K562 (cell line): ENCODE measurements around the gene NRTN. TPM values are rescaled to one million over a fixed set of nuclear protein-coding genes. Genes with fewer than 3 reads are reported as not detected.

Experiments
- CHD1 ChIP-seq: fragments of 200-600 bp; sonication (generic); IDR thresholded peaks from one replicate; pipeline ENCODE4 v1.6.1; 2012; ENCODE audit warnings: mild to moderate bottlenecking, moderate library complexity, low read length, inconsistent platforms
- HMGN3 ChIP-seq: IDR thresholded peaks from 2 replicates; pipeline ENCODE4 v1.6.1; 2011; ENCODE audit warnings: borderline replicate concordance, low read depth, mild to moderate bottlenecking, mixed read lengths, low read length; ENCODE audit not compliant: insufficient read length; ENCODE audit errors: extremely low read depth
- KDM1A ChIP-seq, 2 experiments: fragments of 450-650 bp; IDR thresholded peaks; 2 replicates each; pipeline ENCODE4 v1.6.1; 2016; ENCODE audit warnings: mild to moderate bottlenecking in 2 of 2
- KLF16 ChIP-seq: IDR thresholded peaks from 2 replicates; pipeline ENCODE4 v1.6.1; 2016; ENCODE audit warnings: antibody characterized with exemption
- MECOM ChIP-seq: fragments of 250-450 bp; sonication (Bioruptor Pico); IDR thresholded peaks from 2 replicates; pipeline ENCODE4 v1.8.0; 2022; ENCODE audit warnings: inconsistent platforms
- NBN ChIP-seq: fragments of 450-650 bp; IDR thresholded peaks from 2 replicates; pipeline ENCODE4 v1.6.1; 2016; ENCODE audit warnings: low read depth, mild to moderate bottlenecking
- PBX2 ChIP-seq, 2 experiments: IDR thresholded peaks in 1 of 2; conservative IDR thresholded peaks in 1 of 2; 2 replicates each; pipeline ENCODE4 v1.6.1; 2016; ENCODE audit warnings: low read depth in 2 of 2, mild to moderate bottlenecking in 1 of 2, missing compliant biosample characterization in 1 of 2, missing genetic modification characterization in 1 of 2, moderate library complexity in 1 of 2
- PPARD ChIP-seq: fragments of 250-450 bp; sonication (Bioruptor Pico); IDR thresholded peaks from 2 replicates; pipeline ENCODE4 v1.8.0; 2022; ENCODE audit warnings: inconsistent platforms, mild to moderate bottlenecking, moderate library complexity
- RNF2 ChIP-seq: sonication (generic); IDR thresholded peaks from 2 replicates; pipeline ENCODE4 v1.6.1; 2016
- SLC30A9 ChIP-seq: fragments of 250-450 bp; sonication (Bioruptor Pico); IDR thresholded peaks from 2 replicates; pipeline ENCODE4 v1.8.0; 2022; ENCODE audit warnings: mild to moderate bottlenecking, moderate library complexity
- SMAD3 ChIP-seq: fragments of 450-650 bp; formaldehyde crosslinking; conservative IDR thresholded peaks from 2 replicates; pipeline ENCODE4 v1.4.0; 2020; ENCODE audit warnings: mild to moderate bottlenecking
- SNAPC5 ChIP-seq: fragments of 250-450 bp; sonication (Bioruptor Pico); IDR thresholded peaks from 2 replicates; pipeline ENCODE4 v1.8.0; 2021; ENCODE audit warnings: moderate library complexity, mild to moderate bottlenecking, inconsistent platforms
- UBTF ChIP-seq, 2 experiments: IDR thresholded peaks; 2 replicates each; pipeline ENCODE4 v1.6.1; 2012; ENCODE audit warnings: improper control_type of control experiment in 2 of 2, low read depth in 2 of 2, low read length in 2 of 2, borderline replicate concordance in 1 of 2
- ZBTB26 ChIP-seq: fragments of 450-650 bp; formaldehyde crosslinking; IDR thresholded peaks from 2 replicates; pipeline ENCODE4 v1.4.0; 2022; ENCODE audit warnings: missing genetic modification characterization
- ZBTB33 ChIP-seq: sonication (generic); formaldehyde crosslinking; IDR thresholded peaks from 2 replicates; pipeline ENCODE4 v1.8.1; 2023; ENCODE audit warnings: mild to moderate bottlenecking, missing genetic modification reagents
- ZFP91 ChIP-seq: sonication (generic); formaldehyde crosslinking; IDR thresholded peaks from 2 replicates; pipeline ENCODE4 v1.8.0; 2022; ENCODE audit warnings: mild to moderate bottlenecking, missing genetic modification reagents
- ZKSCAN8 ChIP-seq: fragments of 200-800 bp; sonication (Bioruptor generic); IDR thresholded peaks from 2 replicates; pipeline ENCODE4 v1.6.1; 2016; ENCODE audit warnings: missing genetic modification characterization, missing compliant biosample characterization
- polyA plus RNA-seq, 8 experiments: library from polyadenylated mRNA; depleted of rRNA in 4 of 8; stranded (reverse) in 5 of 8; unstranded in 3 of 8; fragments of >200 nt; fragmentation: Nextera tagmentation in 2 of 8; fragmentation: Illumina TruSeq in 1 of 8; extraction: Ambion mirVana in 2 of 8; extraction: Trizol in 1 of 8; gene quantifications; 2 replicates each; pipeline versions ENCODE4 v1.2.1 to v1.2.3, GENCODE V29; 2011 to 2014; ENCODE audit warnings: inconsistent platforms in 1 of 8, missing spikeins in 1 of 8
- total RNA-seq, 7 experiments: library from RNA; depleted of rRNA in 6 of 7; stranded (reverse); fragments of >200 nt in 6 of 7; fragmentation: Illumina TruSeq in 2 of 7; extraction: Trizol in 2 of 7; gene quantifications; 2 replicates each; pipeline versions ENCODE4 v1.2.1 to v1.2.3, GENCODE V29; 2011 to 2021; ENCODE audit warnings: low replicate concordance in 1 of 7

The NRTN gene
- total and polyA plus RNA-seq, 9 of the 15 experiments (the other 6 are each of a cell fraction or from before 2014, with no cell fraction given), result 0.62 to 8.1 (median 1.6) TPM; not detected in 2

GRCh38 chr19:5820785-5821184 lies 15.9 kb downstream of the NRTN start (continued):
- TF ChIP-seq ZKSCAN8 (CRISPR knock-in tag), result 0 out of 2 replicates have a peak, but pooled peaks have one; percentile 46
- TF ChIP-seq SLC30A9, result no peak
- TF ChIP-seq MECOM (CRISPR knock-in tag), result no peak
- no peak for TF ChIP-seq SNAPC5 (CRISPR knock-in tag)
- TF ChIP-seq RNF2, result no peak
- TF ChIP-seq PBX2 (CRISPR knock-in tag; IDR thresholded peaks at IDR 0.05; ENCODE audit: low read depth), result no peak
- TF ChIP-seq PBX2 (tag; conservative IDR thresholded peaks at IDR 0.05; ENCODE audit: low read depth), result no peak
- TF ChIP-seq KLF16, result no peak
- TF ChIP-seq ZBTB33 (CRISPR knock-in tag), result no peak
- no peak for TF ChIP-seq ZFP91
- TF ChIP-seq PPARD, result no peak
- no peak for TF ChIP-seq HMGN3
- peak; percentile 50 to 82; a peak in 3 of 4 replicates for TF ChIP-seq KDM1A (IDR thresholded peaks at IDR 0.05)
- TF ChIP-seq CHD1, result no peak
- TF ChIP-seq ZBTB26 (CRISPR knock-in tag), result no peak
- no peak for TF ChIP-seq UBTF (IDR thresholded peaks at IDR 0.05; ENCODE audit: borderline replicate concordance in 1 of 2, low read depth in 2 of 2, low read length in 2 of 2)
- TF ChIP-seq NBN, result no peak
- TF ChIP-seq SMAD3, result no peak
